GM19467 (cell line): ENCODE results near the gene TRIM28.
A peak's percentile ranks its signal among the peaks of the same experiment; 100 is the strongest.
"Not testable (repeated sequence)": the region's sequence is repeated elsewhere in the genome, so short reads cannot be mapped to it uniquely, and the experiment has no call there.

Experiments used
- ATAC-seq: cut with Tn5 transposase; IDR thresholded peaks from one replicate; pipeline ENCODE4 v1.9.1; 2021; ENCODE audit warnings: mild to moderate bottlenecking, moderate library complexity; ENCODE audit not compliant: unreplicated experiment

TRIM28 gene

GRCh38 chr19:58518256-58519086, 25.4 kb upstream of the TRIM28 start:
- no peak for ATAC-seq

DNA sequence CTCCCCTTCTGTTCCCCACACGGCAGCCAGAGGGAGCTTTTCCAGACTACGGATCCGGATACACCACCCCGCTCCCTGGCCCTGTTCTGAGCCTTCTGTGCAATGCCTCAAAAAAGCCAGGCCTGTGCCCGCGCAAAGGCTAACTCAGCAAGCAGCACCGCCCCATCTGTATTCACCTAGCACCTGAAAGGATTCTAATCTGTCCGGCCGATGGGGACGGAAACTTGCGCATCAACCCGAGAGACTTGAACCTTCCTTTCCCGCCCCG, 24.8 kb upstream of the TRIM28 start:
- ATAC-seq = peak; percentile 2

- ATAC-seq = peak; percentile 80
Observed at GRCh38 chr19:58519355-58520256, 24.3 kb upstream of the TRIM28 start, which contains the start of gene ZBTB45. ZBTB45 (minus strand) TSS chr19:58519810; CDS start chr19:58517673, 2,137 bp downstream.

GRCh38 chr19:58520257-58520599, 23.6 kb upstream of the TRIM28 start:
- no peak for ATAC-seq

DNA sequence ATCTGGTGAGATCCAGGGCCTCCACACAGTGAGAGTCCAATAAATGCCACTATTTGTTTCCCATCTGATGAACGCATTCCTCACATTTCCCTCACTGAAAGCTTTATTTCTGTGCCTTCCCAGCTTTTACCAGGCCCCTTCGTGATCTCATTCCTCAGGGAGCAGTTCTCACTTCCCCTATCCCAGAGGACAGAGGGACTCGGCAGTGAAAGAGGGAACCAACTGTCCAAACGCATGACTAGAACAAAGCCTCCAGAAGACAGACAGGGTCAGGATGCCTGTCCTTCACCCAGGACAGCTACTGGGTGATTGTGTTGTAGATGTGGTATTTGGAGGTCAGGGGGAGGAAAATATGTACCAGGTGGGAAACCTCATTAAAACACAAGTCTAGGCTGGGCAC, 22.2 kb upstream of the TRIM28 start:
- ATAC-seq = no peak

DNA sequence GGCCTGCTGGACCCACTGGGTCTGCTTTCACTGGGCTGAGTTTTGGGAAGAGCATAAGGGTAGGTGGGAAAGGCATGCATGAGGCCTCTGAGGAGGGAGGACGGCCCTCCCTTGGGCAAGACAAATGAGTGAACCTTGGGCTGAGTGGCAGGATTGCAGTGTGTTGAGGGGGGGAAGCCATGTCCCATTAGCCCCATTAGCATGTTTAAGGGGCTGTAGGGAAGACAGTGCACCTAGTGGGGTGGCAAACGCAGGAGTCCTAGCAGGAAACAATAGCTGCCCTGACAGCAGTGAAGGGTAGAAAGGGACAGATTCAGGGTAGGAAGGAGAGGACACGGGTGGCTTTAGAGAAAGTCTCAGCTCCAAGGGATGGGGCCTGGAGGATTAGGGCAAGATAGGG, 21.2 kb upstream of the TRIM28 start:
- no peak for ATAC-seq

GRCh38 chr19:58529405-58529804, 14.5 kb upstream of the TRIM28 start:
- no peak for ATAC-seq

DNA sequence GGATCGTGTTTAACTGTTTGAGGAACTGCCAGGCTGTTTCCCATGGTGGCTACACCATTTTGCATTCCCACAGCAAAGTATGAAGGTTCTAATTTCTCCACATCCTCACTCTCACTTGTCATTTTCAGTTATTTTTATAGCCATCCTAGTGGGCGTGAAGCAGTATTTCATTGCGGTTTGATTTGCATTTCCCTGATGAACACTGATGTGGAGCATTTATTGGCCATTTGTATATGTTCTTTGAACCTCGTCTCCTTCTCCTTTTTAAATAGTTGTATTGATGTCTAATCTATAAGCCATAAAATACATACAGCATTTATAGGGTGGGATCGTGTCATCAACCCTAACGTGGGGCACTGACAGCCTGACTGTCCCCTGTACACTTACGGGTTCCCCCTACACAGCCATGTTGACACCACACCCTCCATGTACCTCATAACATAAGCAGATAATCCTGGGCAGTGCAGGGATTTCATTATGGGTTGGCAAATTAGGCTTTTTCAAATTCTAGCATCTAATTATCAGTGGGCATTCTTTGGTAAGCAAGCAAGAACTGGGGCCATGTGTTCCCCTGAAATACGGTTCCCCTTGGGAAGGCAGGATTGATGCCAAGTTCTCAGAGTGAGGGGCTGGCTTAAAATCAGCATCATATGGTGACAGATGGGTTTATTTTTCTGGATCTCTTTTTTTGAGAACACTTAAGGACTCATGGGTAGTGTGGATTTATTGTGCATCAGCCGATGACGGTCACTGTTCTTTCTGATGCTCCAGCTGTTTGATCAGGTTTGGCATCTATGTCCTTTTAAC, 12.6 kb upstream of the TRIM28 start:
- no peak for ATAC-seq

DNA sequence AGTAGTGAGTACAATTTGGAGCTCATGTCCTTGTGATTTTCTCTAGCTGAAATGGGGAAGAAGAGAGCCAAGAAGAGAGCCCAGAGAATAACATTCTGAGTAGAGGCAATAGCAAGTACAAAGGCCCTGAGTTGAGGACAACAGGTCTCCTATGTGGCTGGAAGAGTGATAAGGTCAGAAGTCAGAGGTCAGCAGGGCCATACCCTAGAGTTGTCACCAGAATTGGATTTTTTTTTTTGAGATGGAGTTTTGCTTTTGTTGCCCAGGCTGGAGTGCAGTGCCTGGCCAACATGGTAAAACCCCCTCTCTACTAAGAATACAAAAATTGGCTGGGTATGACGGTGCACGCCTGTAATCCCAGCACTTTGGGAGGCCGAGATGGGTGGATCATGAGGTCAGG, 8.0 kb upstream of the TRIM28 start:
- no peak for ATAC-seq

GRCh38 chr19:58536852-58537798, 6.7 kb upstream of the TRIM28 start:
- ATAC-seq = no peak

- no peak for ATAC-seq
Observed at GRCh38 chr19:58538257-58539168, 5.4 kb upstream of the TRIM28 start.

GRCh38 chr19:58539169-58539559, 4.7 kb upstream of the TRIM28 start:
- not testable (repeated sequence) for ATAC-seq

DNA sequence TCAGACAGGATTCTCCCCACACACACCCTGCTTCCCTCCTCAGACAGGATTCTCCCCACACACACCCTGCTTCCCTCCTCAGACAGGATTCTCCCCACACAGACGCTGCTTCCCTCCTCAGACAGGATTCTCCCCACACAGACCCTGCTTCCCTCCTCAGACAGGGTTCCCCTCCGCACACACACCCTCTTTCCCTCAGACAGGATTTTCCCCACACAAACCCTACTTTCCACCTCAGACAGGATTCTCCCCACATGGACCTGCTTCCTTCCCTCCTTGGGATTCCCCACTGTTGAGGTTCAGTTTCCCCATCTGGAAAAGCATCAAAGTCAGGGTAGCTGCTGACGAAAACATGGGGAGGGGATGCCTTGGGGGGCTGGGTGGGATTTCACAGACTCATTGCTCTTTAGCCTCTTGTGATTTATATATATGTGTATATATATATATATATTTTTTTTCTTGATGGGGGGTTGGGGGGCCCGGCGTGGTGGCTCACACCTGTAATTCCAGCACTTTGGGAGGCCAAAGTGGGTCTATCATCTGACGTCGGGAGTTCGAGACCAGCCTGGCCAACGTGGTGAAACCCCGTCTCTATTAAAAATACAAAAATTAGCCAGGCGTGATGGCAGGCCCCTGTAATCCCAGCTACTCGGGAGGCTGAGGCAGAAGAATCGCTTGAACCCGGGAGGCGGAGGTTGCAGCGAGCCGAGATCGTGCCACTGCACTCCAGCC, 1.1 kb upstream of the TRIM28 start:
- ATAC-seq = not testable (repeated sequence)

GRCh38 chr19:58544591-58545285, 874 bp downstream of the TRIM28 start:
- peak; percentile 35 for ATAC-seq

DNA sequence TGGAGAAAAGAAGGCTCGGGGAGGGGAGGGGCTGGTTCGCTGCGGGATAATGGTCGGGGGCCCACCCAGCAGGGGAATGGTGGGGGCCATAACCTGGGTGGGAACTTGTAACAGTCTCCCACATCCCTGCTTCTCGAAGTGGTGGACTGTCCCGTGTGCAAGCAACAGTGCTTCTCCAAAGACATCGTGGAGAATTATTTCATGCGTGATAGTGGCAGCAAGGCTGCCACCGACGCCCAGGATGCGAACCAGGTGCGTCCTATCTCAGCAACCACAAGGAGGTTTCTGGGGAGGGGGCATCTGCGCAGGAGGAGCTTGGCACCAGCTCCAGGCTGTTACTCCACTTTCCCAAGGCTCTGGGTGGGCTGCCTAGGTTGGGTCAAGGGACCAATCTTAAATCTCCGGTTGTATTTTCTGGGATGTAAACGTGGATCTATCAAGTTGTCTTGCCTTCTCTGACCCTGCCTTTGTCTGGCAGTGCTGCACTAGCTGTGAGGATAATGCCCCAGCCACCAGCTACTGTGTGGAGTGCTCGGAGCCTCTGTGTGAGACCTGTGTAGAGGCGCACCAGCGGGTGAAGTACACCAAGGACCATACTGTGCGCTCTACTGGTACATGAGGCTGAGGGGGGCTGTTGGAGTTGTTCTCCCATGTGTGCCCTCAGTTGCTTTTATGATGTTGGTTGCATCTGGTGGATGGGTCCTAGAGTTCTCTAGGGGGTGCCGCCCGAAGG, 1.6 kb downstream of the TRIM28 start:
- no peak for ATAC-seq

- ATAC-seq = no peak
Observed at GRCh38 chr19:58546019-58546530, 2.2 kb downstream of the TRIM28 start.
